Dermis blood vessel endothelial cell (primary cell): ENCODE data around the gene PCP4L1. TPM values are rescaled to one million over a fixed set of nuclear protein-coding genes. Genes with fewer than 3 reads are reported as not detected.
"Not testable (repeated sequence)": the region's sequence is repeated elsewhere in the genome, so short reads cannot be mapped to it uniquely, and the experiment has no call there.

Experiments used
- DNase-seq: peaks from one replicate; pipeline ENCODE4 v3.0.0; 2010
- total RNA-seq: library from RNA; depleted of rRNA; stranded (reverse); fragments of >200 nt; gene quantifications from 2 replicates; pipeline ENCODE4 v1.2.3, GENCODE V29; 2014

Gene PCP4L1
- total RNA-seq = not detected in 2 replicates

- DNase-seq = peak; percentile 62
Observed at GRCh38 chr1:161258439-161259344, at the start of gene PCP4L1. Gene PCP4L1 (plus strand): TSS chr1:161258745. CDS start chr1:161258975, 230 bp downstream.

- DNase-seq = peak; percentile 85
Observed at GRCh38 chr1:161209790-161210409, 48.6 kb upstream of the PCP4L1 start.

GRCh38 chr1:161214369-161214768, 44.2 kb upstream of the PCP4L1 start:
- no peak for DNase-seq

GRCh38 chr1:161215076-161215475, 43.5 kb upstream of the PCP4L1 start, which contains the start of gene FCER1G:
Gene FCER1G (plus strand): TSS chr1:161215295. CDS start chr1:161215322, 27 bp downstream.
- DNase-seq = no peak

- DNase-seq = no peak
Observed at GRCh38 chr1:161216945-161217712, 41.4 kb upstream of the PCP4L1 start.

- no peak for DNase-seq
Observed at GRCh38 chr1:161217831-161218230, 40.7 kb upstream of the PCP4L1 start.

GRCh38 chr1:161218301-161219077, 40.1 kb upstream of the PCP4L1 start:
- DNase-seq = no peak

GRCh38 chr1:161219078-161219892, 39.3 kb upstream of the PCP4L1 start:
- no peak for DNase-seq

- DNase-seq = no peak
Observed at GRCh38 chr1:161220002-161220401, 38.5 kb upstream of the PCP4L1 start.

- no peak for DNase-seq
Observed at GRCh38 chr1:161222175-161223019, 36.1 kb upstream of the PCP4L1 start.

GRCh38 chr1:161223805-161224694, 34.5 kb upstream of the PCP4L1 start:
- DNase-seq = no peak

- DNase-seq = not testable (repeated sequence)
Observed at GRCh38 chr1:161224695-161225087, 33.9 kb upstream of the PCP4L1 start.

GRCh38 chr1:161225178-161225533, 33.4 kb upstream of the PCP4L1 start:
- no peak for DNase-seq

GRCh38 chr1:161225534-161226319, 32.8 kb upstream of the PCP4L1 start, which contains the start of gene TOMM40L:
Gene TOMM40L (plus strand): TSS chr1:161226060. CDS start chr1:161226490, 430 bp downstream.
- DNase-seq = peak; percentile 99

GRCh38 chr1:161226320-161226711, 32.2 kb upstream of the PCP4L1 start:
- DNase-seq = no peak

GRCh38 chr1:161226759-161227158, 31.8 kb upstream of the PCP4L1 start:
- DNase-seq = no peak

GRCh38 chr1:161227196-161227871, 31.2 kb upstream of the PCP4L1 start:
- DNase-seq = peak; percentile 88

GRCh38 chr1:161228032-161228431, 30.5 kb upstream of the PCP4L1 start:
- DNase-seq = peak; percentile 31
